ELR (cell line): ENCODE data around the gene CDC34.

ENCODE experiments used
- DNase-seq: peaks from one replicate; pipeline ENCODE4 v3.0.0-alpha.2; 2015; ENCODE audit warnings: low read depth

Gene CDC34

GRCh38 chr19:519449-519865 is 12.1 kb upstream of the CDC34 start:
- DNase-seq, result no peak

- no peak for DNase-seq
These were observed 8.8 kb upstream of the CDC34 start for GRCh38 chr19:522726-523125.

- DNase-seq, result no peak
These were observed 7.4 kb upstream of the CDC34 start for GRCh38 chr19:524062-524674.

GRCh38 chr19:525029-525428 is 6.5 kb upstream of the CDC34 start:
- no peak for DNase-seq

GRCh38 chr19:525857-526419 is 5.6 kb upstream of the CDC34 start:
- DNase-seq, result no peak

- no peak for DNase-seq
These were observed 1.2 kb upstream of the CDC34 start for GRCh38 chr19:530134-531008.

GRCh38 chr19:531009-531752 is 379 bp upstream of the CDC34 start:
- peak; percentile 86 for DNase-seq

- peak; percentile 78 for DNase-seq
These were observed 1.2 kb downstream of the CDC34 start for GRCh38 chr19:532561-533363.

- no peak for DNase-seq
These were observed 2.0 kb downstream of the CDC34 start for GRCh38 chr19:533364-534058.

GRCh38 chr19:534088-534487 is 2.5 kb downstream of the CDC34 start:
- no peak for DNase-seq

- no peak for DNase-seq
These were observed 3.7 kb downstream of the CDC34 start for GRCh38 chr19:535017-535835.

- DNase-seq, result no peak
These were observed 4.7 kb downstream of the CDC34 start for GRCh38 chr19:536031-536880.

- no peak for DNase-seq
These were observed 5.4 kb downstream of the CDC34 start for GRCh38 chr19:536881-537404.

- DNase-seq, result no peak
These were observed 7.3 kb downstream of the CDC34 start for GRCh38 chr19:538641-539428.

GRCh38 chr19:539429-540030 is 8.0 kb downstream of the CDC34 start:
- DNase-seq, result no peak

GRCh38 chr19:540867-541637 is 9.5 kb downstream of the CDC34 start:
- no peak for DNase-seq

- no peak for DNase-seq
These were observed 10.1 kb downstream of the CDC34 start for GRCh38 chr19:541699-542098.
